ENCODE results near the gene FARP1. TPM values are rescaled to one million over a fixed set of nuclear protein-coding genes. Genes with fewer than 3 reads are reported as not detected.

The FARP1 gene
- total and polyA plus RNA-seq, 2 of the 8 experiments (the other 6 are each of a cell fraction or from before 2014, with no cell fraction given) = 24.7 to 104 TPM

DNA sequence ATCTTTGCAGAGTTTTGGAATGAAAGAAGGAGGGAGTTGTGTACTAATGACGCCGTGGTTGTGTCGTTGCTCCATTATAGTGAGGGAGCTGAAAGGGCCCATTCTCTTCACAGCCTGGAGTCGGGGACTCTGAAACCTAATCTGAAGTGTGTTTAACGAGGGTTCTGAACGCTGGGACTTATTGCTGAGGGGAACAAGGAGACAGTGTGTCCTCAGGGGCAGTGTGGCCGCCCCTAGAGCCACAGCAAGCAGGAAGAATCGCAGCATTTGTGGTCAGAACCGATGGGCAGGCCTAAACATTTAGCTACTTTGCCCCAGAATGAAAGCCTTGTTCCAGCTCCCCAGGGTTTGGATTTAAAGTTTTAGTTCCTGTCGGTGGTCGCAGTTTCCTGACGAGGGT, 190.6 kb downstream of the FARP1 start:
- WGBS, 2 experiments (ENCODE audit: extremely low coverage in 1 of 2, insufficient coverage in 1 of 2, insufficient read length in 1 of 2, insufficient replicate concordance in 2 of 2, low coverage in 1 of 2, low lambda C conversion rate in 2 of 2, missing lambda C conversion rate in 1 of 2) = 87% methylated on average over 12 of the region's 12 CpGs; no CpG with 5 or more reads in 1 of the 2 experiments
- FAIRE-seq = no peak
- no peak overlapping the region for H3K4me3 ChIP-seq (ENCODE audit: extremely low read depth in 1 of 4, insufficient read depth in 2 of 4, low read depth in 3 of 4, low read length in 4 of 4)
- H4K20me1 ChIP-seq (replicated peaks in 1 of 2; ENCODE audit: control insufficient read depth in 1 of 2, insufficient read depth in 2 of 2, low read length in 2 of 2) = no peaks in the 10 kb centered on the region
- peak overlapping the region in 1 of 2 experiments; percentile 41; a peak in 2 of 4 replicates for H3K4me2 ChIP-seq (ENCODE audit: insufficient read depth in 1 of 2, low read depth in 2 of 2, low read length in 2 of 2)
- no peaks in the 10 kb centered on the region; the same call in 1 of the 2 replicates for H3K23me2 ChIP-seq (ENCODE audit: low read depth, low read length)
- H3K18ac ChIP-seq (ENCODE audit: extremely low read depth, low read length) = peak overlapping the region; percentile 65; the same call in 1 of the 2 replicates
- H3K14ac ChIP-seq (ENCODE audit: insufficient read length) = no peak overlapping the region
- peaks cover 3% of the 10 kb centered on the region; the same call in 1 of the 2 replicates for H3K79me1 ChIP-seq (ENCODE audit: low read depth, low read length)
- H3K4me1 ChIP-seq (replicated peaks in 1 of 4; ENCODE audit: control insufficient read depth in 3 of 4, insufficient read depth in 4 of 4, low read length in 3 of 4) = peaks cover 4 to 27% (median 20%) of the 10 kb centered on the region in 4 experiments
- TF ChIP-seq SIX5 (IDR thresholded peaks at IDR 0.05; ENCODE audit: low read depth, low read length) (no peak), YY1 (IDR thresholded peaks at IDR 0.05; ENCODE audit: low read depth, low read length) (no peak), MAFK (IDR thresholded peaks at IDR 0.05; ENCODE audit: low read depth, low read length) (no peak), TBP (IDR thresholded peaks at IDR 0.05; ENCODE audit: low read depth, low read length) (no peak), KDM1A (IDR thresholded peaks at IDR 0.05; ENCODE audit: borderline replicate concordance, low read length) (no peak), SP1 (IDR thresholded peaks at IDR 0.05; ENCODE audit: low read depth, low read length) (no peak), RXRA (IDR thresholded peaks at IDR 0.05; ENCODE audit: insufficient read depth, low read depth, low read length) (no peak), TAF1 (IDR thresholded peaks at IDR 0.05; ENCODE audit: low read depth, low read length) (no peak), CTBP2 (IDR thresholded peaks at IDR 0.05; ENCODE audit: borderline replicate concordance, insufficient read depth, insufficient read length, low read length) (no peak), HDAC6 (IDR thresholded peaks at IDR 0.05; ENCODE audit: low read depth, low read length) (no peak), CEBPB (IDR thresholded peaks at IDR 0.05; ENCODE audit: low read depth, low read length) (no peak), CHD1 (IDR thresholded peaks at IDR 0.05; ENCODE audit: low read depth, low read length) (no peak)
- ChIA-PET POLR2A (ENCODE audit: partially characterized antibody) (interaction anchor here (0.6 to 1.8 kb wide), 4 partner anchors 10 to 220 kb away, joined by 3 to 8 read pairs (median 4); no protein-coding TSS in a partner anchor), CTCF (ENCODE audit: partially characterized antibody) (interaction anchor here (0.9 to 2.6 kb wide), 5 partner anchors 17 to 300 kb away, joined by 3 to 12 read pairs (median 3); no protein-coding TSS in a partner anchor)
- H4K5ac ChIP-seq (ENCODE audit: insufficient read length, low read depth, low read length) = no peak overlapping the region
- no peak overlapping the region for H3K4ac ChIP-seq (replicated peaks; ENCODE audit: insufficient read length, low read depth, low read length)
- no peak overlapping the region for H3K23ac ChIP-seq (ENCODE audit: insufficient read length)
- peak overlapping the region; percentile 3 for H4K91ac ChIP-seq (replicated peaks; ENCODE audit: insufficient read length, low read length)
- peak overlapping the region; percentile 98 for H2BK12ac ChIP-seq (ENCODE audit: low read depth, low read length)
- DNase-seq (ENCODE audit: low read depth in 1 of 2, low spot score in 2 of 2) = no peak
- H3K27me3 ChIP-seq (replicated peaks in 1 of 4; ENCODE audit: control insufficient read depth in 3 of 4, extremely low read depth in 1 of 4, insufficient read depth in 3 of 4, low read length in 3 of 4) = no peaks in the 10 kb centered on the region
- H2BK20ac ChIP-seq (ENCODE audit: low read length) = 0 out of 2 replicates have a peak overlapping the region, but pooled peaks have one; percentile 52
- no peak overlapping the region for H3K9ac ChIP-seq (replicated peaks in 1 of 4; ENCODE audit: extremely low read depth in 1 of 4, low read depth in 3 of 4, low read length in 3 of 4)
- peak overlapping the region; percentile 61; the same call in 1 of the 2 replicates for H2AK5ac ChIP-seq (ENCODE audit: low read depth, low read length)
- peaks cover 3 to 39% of the 10 kb centered on the region in 2 experiments; a peak in 3 of 4 replicates for H3K79me2 ChIP-seq (ENCODE audit: control insufficient read depth in 1 of 2, insufficient read depth in 2 of 2, low read length in 2 of 2)
- H3K56ac ChIP-seq (replicated peaks; ENCODE audit: insufficient read length, low read depth, low read length) = no peak overlapping the region
- 0 out of 8 replicates have a peak, but pooled peaks cover 0 to 3% (median 0%) of the 10 kb centered on the region in 4 experiments for H3K36me3 ChIP-seq (ENCODE audit: control insufficient read depth in 2 of 4, insufficient read depth in 4 of 4, low read length in 3 of 4)
- H2AFZ ChIP-seq (ENCODE audit: low read length) = no peak overlapping the region
- peak overlapping the region; percentile 43; the same call in 1 of the 2 replicates for H3K27ac ChIP-seq (ENCODE audit: low read depth, low read length)
- H2BK5ac ChIP-seq (ENCODE audit: low read depth, low read length) = peak overlapping the region; percentile 82
- H2BK15ac ChIP-seq (ENCODE audit: low read length) = no peak overlapping the region
- H3K9me3 ChIP-seq (ENCODE audit: insufficient read depth in 2 of 2, low read depth in 1 of 2, low read length in 1 of 2) = 0 out of 4 replicates have a peak, but pooled peaks cover 4 to 5% of the 10 kb centered on the region in 2 experiments
- no peak overlapping the region for H4K8ac ChIP-seq (ENCODE audit: extremely low read depth, insufficient read depth, low read length)
- no peak overlapping the region for H2BK120ac ChIP-seq (replicated peaks; ENCODE audit: low read depth, low read length)

All from H1 (cell line).